Activated CD4-positive, CD25-positive, alpha-beta regulatory T cell treated with anti-CD3 and anti-CD28 coated beads, Interleukin-2, amount 50 U/mL, for 24 hours (primary cell): Measurements from ENCODE around the gene KLHL28.

Source experiments
- ATAC-seq, 2 donors: fragments of 150-1000 bp; cut with Tn5 transposase; one replicate each; pipeline ENCODE4 v1.10.0; 2021; ENCODE audit warnings: mild to moderate bottlenecking in 1 of 2, moderate library complexity in 1 of 2

Gene KLHL28

DNA sequence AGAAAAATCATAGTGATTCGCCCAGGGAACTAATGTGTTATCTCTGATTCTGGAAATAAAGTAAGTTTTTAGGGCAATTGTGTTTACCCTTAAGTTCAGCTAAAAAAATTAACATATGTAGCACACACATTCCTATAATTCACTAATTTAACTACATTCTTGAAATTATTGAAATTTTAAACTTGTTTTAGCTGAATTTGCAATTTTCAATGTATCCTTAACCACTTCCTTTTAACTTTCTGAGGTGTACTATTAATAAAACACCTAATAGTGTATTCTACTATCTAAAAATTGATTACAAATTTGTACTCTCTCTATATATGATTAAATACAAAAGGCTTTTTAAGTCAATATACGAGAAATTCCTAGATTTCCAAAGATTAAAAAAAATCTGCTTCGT is 2.2 kb downstream of the KLHL28 start:
- ATAC-seq: no peak

DNA sequence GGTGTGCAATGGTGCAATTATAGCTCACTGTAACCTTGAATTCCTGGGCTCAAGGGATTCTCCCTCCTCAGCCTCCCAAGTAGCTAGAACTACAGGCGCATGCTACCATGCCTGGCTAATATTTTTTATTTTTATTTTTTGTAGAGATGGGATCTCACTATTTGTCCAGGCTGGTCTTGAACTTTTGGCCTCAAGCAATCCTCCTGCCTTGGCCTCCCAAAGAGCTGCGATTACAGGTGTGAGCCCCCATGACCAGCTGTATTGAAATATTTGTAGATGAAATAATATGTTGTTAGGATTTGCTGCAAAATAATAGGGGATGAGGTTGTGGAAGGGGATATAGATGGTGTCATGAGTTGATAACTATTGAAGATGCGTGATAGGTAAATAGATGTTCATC is 4.9 kb downstream of the KLHL28 start:
- ATAC-seq: no peak

DNA sequence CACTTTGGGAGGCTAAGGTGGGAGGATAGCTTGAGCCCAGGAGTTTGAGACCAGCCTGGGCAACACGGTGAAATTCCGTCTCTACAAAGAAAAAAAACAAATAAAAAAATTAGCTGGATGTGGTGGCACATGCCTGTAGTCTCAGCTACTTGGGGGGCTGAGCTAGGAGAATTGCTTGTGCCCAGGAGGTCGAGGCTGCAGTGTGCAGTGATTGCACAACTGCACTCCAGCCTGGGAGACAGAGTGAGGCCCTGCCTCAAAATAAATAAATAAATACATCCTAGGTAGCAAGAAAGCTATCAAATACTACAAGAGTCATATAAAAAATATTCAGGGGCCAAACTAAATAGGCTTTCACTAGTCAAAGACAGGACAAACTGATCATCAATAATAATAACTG is 6.2 kb downstream of the KLHL28 start:
- ATAC-seq: no peak

DNA sequence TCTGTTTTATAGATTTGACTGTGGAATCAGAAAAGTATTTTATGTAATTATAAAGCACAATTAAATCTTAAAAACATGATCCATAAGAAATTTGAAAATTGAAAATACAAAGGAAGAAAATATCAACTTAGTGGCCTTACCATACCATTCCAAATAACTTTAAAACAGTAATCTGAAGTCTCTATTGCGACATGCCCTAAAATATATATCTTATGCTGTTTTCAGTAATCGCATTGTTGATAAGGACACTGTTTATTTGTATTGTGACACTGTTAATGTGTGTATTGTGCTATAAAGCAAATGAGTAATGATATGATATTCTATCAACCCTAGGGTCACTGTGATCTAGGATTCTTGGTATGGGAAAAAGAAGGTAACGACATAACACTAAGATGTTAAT is 7.0 kb downstream of the KLHL28 start:
- ATAC-seq: no peak

DNA sequence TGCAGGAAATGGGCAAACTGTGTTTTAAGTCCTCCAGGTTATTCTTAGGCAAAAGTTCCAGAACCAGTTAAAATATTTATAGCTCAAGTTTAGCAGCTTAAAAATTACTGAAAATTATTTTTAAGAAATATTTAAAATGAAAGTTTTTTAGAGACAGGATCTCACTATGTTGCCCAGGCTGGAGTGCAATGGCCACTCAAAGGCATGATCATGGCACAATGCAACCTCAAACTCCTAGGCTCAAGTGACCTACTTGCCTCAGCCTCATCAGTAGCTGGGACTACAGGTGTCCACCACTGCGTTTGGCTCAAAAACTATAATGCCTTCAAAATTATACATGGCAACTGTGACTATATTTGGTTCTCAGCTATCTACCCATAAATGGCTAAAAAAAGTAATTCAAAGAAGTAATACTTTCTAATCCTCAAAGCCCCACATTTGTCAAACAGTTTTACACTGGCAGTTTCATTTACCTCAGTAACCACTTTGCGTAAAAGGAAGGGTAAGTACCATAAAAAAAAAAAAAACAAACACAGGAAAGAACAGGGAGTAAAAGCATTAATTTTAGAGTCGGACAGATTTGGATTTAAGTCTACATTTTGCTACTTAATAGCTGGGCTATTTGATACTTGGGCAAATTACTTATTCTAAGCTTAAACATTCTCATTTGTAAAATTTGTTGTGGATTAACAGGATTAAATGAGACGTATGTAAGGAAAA is 9.2 kb downstream of the KLHL28 start:
- no peak for ATAC-seq

DNA sequence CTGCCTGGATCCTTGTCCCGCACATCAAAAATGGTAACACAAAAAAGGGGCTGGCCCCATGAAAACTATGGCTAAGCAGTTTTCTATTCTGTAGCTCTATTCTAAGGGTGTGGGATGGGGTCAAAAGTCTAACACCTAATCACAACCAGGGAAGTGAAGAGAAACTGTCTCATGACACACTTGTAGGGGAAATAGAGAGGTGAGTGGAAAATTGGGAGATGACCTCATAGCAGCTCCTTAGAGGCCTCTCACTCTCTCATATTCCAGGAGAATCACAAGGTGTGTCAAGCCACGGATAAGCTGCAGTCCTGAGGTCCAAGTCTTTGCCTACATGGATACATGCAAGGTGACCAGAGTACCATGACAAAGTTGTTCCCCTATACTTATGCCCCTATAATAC is 10.7 kb downstream of the KLHL28 start:
- no peak for ATAC-seq

DNA sequence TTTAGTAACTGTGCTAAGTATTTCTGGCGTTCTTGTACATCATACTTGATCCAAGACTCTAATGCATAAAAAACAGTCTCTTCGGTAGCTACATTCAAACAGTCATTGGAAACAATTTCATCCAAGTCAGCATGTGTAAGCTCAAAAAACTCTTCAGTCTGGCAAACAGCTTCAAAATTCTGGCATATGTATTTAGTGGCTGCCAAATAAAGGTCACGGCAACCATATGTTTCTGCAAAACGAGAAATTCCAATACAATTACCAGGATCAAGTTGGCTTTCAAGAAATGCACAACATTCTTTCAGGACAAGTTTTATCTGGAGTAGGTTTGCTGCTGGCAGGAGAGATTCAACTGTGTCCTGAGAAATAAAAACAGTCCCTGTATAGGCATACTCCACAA is 16.5 kb downstream of the KLHL28 start:
- no peak for ATAC-seq

DNA sequence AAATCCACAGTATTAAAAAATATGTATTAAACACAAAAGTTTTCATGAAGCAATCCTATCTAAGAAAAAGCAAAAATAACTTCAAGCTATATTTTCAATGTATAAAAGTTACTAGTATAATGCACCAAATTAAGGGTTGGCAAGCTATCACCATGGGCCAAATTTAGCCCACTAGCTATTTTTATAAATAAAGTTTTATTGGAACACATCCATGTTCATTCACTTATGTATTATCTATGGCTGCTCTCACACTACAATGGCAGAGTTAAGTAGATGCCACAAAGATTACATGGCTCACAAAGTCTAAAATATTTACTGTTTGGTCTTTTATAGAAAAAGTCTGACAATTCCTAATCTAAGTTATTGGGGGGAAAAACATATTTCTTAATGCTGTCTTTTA is 17.6 kb downstream of the KLHL28 start:
- no peak for ATAC-seq

DNA sequence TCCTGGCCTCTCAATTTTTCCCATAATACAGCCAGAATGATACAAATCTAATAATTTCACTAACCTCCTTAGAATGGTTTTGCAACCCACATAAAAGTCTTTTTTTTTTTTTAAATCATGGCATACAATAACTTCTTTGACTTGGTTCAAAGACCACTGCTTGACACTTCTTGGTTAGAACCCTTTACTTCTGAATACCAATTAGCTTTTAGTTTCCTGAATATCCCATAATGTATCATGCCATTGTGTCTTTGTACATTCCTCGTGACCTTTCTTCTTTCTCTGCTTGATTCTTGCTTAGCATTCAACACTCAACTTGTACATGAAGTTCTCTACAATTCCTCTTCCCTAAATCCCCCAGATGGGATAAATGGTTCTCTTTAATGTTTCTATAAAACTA is 19.3 kb downstream of the KLHL28 start:
- ATAC-seq: no peak

DNA sequence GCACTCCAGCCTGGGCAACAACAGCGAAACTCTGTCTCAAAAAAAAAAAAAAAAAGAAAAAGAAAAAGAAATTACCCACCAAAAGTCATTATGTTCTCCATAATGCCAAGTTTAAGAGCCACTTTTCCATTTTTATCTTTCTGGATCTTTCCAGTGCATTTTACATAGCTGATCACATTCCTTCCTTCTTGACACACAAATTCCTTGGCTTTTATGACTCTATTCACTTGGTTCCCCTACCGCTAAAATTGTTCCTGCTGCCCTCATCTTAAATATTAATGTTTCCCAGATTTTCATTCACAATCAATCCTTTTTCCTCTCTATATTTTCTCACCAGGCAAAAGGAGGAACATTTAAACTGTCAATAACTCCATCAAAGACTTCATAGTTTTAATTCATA is 20.2 kb downstream of the KLHL28 start:
- no peak for ATAC-seq

DNA sequence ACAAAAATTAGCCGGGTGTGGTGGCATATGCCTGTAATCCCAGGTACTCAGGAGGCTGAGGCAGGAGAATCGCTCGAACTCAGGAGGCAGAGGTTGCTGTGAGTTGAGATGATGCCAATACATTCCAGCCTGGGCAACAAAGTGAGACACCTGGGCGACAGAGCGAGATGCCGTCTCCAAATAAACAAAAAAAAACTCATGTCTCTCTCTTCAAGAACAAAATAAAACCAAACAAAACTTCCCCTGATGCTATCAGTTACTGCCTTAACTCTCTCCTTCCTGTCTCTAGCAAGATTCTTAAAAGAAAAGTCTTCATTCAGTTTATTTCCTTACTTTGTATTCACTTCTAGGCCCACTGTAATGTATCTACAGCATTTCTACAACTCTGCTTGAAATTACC is 20.8 kb downstream of the KLHL28 start:
- ATAC-seq: no peak

DNA sequence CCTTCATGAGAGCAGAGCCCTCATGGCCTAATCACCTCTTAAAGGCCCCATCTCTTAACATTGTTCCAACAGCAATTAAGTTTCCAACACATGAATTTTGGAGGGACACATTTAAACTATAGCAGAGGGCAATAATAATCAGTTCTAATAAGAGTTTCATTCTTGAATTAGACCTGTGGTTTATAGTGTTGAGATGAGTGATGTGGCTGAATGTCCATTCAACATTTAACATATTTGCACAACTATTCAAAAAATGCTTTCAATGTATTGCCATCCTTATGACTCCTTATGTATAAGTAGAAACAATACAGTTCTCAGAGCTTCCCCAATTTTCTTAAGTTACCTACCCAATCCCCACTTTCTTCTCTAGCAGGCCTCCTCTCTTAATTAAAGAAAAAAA is 21.5 kb downstream of the KLHL28 start:
- ATAC-seq: no peak

DNA sequence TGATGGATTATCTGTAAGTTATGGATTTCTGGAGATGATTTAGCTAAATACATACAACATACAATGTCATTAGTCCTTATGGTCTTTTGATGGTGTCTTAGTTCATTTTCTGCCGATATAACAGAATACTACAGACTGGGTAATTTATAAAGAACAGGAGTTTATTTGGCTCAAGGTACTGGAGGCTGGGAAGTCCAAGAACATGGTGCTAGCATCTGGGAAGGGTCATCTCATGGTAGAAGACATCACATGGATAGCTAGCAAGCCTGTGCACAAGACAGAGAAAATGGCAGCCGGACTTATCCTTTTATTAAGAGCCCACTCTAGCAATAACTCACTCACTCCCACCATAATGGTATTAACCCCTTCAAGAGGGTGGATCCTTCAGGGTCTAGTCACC is 24.2 kb downstream of the KLHL28 start:
- no peak for ATAC-seq

DNA sequence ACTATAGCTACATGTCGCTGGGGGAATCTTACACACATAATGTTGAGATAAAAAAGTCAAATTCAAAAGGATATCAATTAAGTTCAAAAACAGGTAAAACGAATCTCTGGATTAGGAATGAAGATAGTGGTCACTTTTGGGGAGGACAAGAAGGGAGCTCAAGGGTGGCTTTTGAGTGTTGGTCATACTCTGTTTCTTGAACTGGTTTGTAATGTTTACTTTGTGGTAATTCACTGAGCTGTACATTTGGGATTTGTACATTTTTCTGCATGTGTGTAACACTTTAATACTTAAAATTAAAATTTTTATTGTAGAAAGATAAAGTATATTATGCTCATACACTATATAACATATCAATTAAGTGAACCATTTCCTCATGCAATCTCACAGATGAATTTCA is 26.6 kb downstream of the KLHL28 start:
- no peak for ATAC-seq

DNA sequence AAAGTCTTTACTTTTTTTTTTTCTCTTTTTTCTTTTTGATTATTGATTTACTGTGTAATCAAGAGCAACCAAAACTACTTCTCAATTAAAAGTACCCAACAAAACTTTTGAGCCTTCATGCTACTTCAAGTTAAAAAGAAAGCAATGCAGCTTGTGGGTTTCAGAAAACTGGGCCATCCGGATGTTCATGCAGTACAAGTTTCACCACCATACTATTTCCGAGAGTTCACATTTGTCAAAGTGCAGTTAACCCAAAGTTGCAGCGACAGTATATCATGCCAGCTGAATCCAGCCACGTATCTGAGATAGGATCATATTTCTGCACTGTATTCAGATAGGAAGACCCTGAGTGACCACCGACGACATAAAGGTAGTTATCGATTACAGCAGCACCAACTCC is 33.0 kb downstream of the KLHL28 start:
- no peak for ATAC-seq

DNA sequence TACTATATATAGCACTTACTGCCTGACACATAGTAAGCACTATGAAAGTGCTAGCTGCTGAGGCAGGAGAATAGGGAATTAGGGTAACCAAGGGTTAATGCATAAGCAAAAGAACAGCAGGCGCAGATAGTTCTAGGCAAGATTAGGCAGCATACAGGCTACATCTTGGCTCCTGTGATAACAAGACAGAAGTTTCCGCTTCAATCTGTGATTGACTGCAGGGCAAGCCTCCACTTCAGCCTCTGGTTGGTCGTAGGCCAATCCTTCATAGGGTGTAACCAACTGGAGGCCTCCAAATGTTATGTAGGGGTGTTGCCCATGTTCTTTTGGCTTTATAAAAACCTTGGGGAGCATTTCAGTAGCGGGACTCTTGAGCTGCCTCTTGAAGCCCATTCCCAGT is 46.9 kb downstream of the KLHL28 start:
- no peak for ATAC-seq

DNA sequence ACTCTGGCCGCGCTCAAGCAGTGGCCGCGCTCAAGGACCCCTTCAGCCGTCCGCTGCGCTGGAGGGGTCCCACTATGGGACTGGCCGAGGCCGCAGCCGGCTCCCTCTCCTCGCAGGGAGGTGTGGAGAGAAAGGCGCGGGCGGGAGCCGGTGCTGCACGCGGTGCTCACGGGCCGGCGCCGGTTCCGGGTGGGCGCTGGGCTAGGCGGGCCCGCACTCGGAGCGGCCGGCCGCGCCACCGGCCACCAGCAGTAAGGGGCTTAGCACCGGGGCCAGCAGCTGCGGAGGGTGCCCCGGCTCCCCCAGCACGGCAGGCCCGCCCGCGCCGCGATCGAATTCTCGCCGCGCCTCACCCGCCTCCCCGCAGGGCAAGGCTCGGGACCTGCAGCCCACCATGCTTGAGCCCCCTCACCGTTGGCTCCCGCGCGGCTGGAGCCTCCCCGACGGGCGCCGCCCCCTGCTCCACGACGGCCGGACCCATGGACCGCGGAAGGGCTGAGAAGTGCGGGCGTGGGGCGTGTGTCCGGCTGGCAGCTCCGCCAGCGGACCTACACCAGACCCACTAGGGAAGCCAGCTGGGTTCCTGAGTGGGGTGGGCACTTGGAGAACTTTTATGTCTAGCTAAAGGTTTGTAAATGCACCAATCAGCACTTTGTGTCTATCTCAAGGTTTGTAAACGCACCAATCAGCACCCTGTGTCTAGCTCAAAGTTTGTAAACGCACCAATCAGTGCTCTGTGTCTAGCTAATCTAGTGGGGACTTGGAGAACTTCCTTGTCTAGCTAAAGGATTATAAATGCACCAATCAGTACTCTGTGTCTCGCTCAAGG is 49.5 kb downstream of the KLHL28 start:
- peak in 1 of 2 donors; percentile 28 for ATAC-seq

DNA sequence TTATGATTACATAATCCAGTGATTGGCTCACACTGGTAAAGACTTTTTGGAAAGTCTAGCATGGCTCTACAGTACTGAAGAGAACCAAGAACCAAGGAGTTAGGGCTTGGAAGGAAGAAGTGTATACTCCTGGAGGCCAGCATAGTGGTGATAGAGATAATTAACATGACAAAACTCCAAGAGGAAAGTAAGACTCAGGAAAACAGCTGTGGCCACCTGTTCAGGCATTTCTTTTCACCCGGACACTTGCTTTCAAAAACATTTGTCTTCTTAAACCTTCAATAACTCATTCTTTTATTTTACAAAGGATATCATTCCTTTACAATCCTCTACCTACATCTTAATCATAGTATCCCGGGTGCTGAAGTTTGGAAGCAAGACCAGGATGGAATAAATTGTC is 50.9 kb downstream of the KLHL28 start:
- no peak for ATAC-seq

DNA sequence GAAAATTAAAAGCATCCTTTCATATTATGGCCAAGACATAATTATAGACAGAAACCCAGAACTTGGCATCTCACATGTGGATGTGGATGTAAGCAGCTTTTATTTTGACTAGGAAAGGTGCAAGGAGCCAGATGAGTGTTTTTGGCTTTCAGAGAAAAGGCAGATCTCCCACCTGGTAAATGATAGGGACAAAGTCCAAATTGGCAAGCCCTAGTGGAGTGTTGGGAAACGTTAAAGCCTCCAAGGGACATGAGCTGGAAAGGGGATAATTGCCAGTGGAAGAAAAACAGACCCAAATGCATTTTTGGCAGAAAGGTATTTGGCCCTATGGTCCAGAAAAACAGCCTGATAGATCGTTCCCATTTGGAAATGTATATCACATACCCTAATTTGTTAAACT is 60.1 kb downstream of the KLHL28 start:
- ATAC-seq: no peak

DNA sequence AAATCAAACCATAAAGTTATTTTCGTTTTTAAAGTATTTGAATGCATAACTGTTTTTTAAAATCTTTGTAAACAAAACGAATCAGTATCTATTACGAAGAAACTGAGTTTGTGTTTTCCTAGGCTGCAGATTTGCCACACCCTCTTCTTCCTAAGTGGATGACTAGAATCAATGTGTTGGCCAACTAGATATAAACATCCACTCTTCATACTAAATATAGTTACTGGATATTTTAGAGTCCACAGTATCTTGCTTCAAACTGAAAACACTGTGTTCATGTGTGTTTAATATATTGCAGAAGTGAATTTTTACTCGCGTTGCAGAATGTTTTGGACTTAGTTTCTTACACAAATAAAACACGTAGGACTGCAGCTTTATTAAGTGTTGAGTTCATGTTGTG is 63.2 kb downstream of the KLHL28 start:
- ATAC-seq: no peak

DNA sequence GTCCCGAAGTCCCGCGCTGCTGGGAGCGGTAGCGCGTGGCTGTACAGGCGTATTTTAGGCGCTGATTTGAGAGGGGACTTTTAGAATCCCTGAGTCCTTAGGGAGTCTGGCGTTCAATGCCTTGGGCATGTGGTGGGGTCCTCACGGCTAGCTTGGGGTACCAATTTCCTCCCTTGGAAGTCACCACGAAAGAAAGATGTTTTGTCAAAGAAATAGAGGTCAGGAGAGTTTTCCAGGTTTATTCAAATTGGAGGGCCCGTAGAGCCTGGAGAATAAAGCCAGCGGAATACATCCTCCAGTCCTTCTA is 63.9 kb downstream of the KLHL28 start:
- ATAC-seq: no peak

DNA sequence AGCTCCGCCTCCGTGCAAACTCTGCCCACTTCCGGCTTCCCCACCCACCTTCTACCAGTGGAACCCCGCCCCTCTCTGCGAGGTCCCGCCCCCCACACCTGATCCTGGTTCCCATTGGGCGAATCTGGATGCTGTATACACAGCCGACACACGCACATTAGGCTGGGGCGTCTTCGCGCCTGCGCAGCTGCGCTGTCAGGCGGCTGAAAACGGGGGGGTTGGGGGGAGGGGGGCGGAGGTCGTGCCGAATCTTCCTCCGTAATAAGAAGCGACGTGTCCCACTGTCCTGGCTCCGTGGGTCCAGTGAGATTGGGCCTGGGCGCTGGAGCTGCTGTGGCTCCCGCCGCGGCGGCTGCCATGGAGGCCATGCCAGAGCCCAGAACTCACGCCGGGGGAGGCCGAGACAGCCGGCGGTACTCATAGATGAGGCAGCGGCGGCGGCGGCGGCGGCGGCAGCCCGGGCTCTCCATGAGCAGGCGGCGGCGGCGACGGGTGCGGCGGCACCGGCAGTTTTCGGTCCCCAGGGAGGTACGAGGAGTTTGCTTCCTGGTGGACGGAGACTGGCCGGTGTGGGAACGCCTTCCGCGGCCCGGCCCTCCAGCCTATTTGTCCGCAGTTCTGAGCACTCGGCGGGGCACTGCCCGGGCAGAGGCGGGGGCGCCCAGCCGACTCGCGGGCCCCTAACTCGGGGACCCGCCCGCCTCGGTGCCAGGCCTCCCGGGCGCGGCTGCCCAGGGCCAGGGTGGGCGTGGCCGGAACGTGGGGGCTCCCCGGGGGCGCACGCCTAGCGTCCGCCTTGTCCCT is 64.5 kb downstream of the KLHL28 start:
- ATAC-seq: peak; percentile 97 to 98

DNA sequence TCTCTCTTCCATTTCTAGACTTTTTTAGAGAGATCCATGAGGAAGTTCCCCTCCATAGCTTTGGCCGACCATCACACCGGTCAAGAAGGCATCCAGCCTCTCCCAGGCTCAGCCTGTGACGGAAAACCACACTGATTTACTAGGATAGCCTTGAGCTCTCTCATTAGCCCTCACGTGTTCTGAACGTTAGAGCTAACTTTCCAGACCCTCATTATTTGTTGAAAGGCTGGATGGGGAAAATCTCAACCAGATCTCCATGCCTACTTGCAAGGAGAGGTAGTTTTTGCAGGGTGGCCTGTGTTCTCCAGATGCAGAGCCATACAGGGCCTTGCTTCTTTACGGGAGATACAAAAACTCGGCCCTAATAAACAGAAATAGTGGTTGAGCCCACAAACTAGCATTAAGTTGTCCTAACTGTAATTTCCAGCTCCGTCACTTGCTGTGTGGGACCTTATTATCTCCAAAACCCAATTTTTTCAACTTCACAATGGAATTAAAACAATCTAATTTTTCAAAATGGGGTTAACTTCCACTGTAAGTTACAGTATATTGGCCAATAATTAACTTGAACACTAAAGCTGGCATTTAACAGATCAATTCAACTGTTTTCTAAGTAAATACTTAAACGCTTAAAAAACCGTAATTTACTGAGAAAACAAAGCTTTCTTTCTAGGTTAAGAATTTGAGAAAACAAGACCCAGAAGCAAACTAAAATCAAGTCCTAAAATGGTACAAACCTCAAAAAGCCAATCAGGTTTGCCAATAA is 65.3 kb downstream of the KLHL28 start:
- ATAC-seq: no peak
